SKM-1 treated with dmso at 0.1 percent for 144 hours (cell line): ENCODE results near the gene SGCB.
A peak's percentile ranks its signal among the peaks of the same experiment; 100 is the strongest.

ENCODE experiments used
- DNase-seq: peaks from one replicate; lab custom pipeline; 2025; ENCODE audit not compliant: unreplicated experiment; lab: John Stamatoyannopoulos, UW

Gene SGCB

GRCh38 chr4:52019936-52020657 is 18.0 kb downstream of the SGCB start, which contains the start of gene LRRC66:
LRRC66 (minus strand) TSS chr4:52020363; CDS start chr4:52017613, 2,750 bp downstream.
- DNase-seq: no peak

GRCh38 chr4:52017814-52018213 is 20.3 kb downstream of the SGCB start:
- DNase-seq: no peak

DNA sequence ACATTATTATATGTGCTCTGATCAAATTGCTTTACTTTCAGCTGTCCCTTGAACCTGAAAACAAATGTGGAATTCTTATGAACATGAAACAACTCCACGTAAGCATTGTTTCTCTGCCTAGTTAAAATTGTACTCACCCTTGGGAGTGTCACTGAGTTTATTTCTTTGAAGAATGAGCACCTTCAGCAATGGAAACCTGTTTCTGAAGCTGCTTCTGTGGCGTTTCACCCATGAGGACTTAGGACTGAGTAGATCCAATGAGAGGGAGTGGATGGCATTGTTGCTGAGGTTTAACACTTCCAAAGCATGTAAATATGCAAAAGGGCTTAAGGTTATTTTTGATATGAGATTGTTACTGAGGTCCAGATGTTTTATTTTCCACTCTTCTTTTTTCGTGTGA is 21.1 kb downstream of the SGCB start:
- DNase-seq: no peak

DNA sequence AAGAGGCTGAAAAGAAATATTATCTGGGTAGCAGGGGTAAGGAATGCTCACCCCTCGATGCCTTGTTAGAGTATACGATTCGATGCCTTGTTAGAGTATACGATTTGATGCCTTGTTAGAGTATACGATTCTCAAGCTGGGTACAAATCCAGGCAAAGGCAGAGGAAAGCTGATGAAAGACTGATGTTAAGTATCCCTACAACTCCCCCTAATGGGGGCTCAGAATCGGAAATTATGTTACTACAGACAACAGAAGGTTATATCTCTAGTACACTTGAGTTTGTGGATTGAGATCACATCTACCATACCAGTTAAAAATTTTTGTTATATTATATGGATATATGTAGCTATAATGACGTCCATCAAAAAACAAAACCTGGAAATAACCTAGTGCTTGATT is 22.7 kb downstream of the SGCB start:
- DNase-seq: no peak

GRCh38 chr4:52014903-52015302 is 23.2 kb downstream of the SGCB start:
- DNase-seq: peak; percentile 68

DNA sequence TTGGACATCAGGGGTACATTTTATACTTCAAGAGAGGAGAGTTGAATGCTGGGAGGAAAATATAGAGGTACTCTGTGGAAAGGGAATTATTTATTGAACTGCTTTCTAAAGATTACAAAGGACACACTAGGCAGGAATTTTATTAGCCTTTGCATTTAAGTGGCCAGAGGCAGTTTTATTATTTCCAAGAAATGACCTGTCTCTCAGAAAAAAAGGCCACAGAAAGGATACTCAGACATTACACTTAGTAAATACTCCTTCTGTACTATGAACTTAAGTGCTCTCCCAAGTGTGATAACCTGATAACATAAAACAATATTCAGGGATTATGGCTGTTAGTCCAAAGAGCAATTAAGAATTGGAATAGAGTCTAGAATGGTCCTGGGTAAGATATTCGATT is 25.4 kb downstream of the SGCB start:
- DNase-seq: no peak

GRCh38 chr4:52010986-52011385 is 27.1 kb downstream of the SGCB start:
- no peak for DNase-seq

- no peak for DNase-seq
Measured at GRCh38 chr4:52006887-52007286, 31.2 kb downstream of the SGCB start.

DNA sequence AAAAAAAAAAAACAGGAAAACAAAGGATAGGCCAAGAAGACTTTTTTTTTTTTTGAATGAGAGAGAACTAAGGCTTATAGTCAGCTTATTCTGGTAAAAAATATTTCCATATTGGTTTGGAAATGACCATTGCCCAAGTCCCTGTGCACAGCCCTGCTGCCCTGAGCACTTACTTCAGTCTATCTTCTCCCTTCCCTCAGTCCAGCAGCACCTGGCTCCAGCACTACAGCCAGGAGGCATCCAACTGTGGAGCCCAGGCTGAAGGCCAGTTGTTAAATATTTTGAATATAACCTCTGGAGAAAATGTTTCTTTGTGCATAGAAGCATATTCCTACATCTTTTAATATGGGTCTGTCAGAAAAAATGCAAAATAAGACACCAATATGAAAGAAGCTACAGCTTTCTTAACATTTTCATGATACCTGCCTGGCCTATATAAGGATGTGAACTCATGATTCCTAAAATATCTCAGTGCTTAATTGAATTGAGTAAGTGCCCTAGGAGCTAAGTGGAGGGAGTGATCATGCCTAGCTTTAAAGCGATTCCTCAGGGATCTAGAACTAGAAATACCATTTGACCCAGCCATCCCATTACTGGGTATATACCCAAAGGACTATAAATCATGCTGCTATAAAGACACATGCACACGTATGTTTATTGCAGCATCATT is 32.4 kb downstream of the SGCB start:
- DNase-seq: no peak

DNA sequence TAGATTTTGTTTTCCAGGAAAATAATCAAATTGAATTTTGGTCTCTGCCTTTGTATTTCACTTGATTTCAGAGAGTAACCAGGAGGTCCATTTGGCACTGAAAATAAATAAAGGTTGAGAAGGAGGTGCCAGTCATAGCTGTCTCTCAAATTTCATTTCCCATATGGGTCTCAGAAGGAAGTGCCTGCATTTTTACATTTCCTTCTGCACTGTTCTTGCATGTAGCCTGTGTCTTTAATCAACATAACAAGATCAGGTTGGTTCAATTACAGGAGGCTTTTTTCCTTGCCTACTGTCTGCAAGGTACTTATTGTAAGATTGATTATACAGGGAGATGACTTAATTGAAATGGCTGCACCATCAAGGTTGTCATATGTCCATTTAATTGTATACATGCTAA is 33.7 kb downstream of the SGCB start:
- DNase-seq: no peak

GRCh38 chr4:52001616-52002015 is 36.5 kb downstream of the SGCB start:
- DNase-seq: no peak

DNA sequence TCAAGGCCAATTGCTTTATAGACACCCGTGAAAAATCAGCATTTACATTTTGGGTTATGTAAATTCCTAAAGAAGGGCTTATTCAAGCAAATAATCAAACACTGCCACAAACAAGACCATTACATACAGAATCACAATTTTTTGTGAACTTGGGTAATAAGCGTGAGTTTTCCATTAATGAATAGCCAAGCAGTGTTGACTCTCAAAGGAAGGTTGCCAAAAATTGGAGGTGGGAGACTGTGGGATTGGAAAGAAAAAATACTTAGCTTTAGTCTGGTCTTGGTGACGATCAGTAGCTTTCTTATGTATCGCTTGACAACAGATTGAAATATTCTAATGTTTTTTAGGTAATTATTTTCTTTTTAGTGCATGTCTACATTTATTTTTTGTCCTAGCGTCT is 38.8 kb downstream of the SGCB start:
- no peak for DNase-seq

- no peak for DNase-seq
Measured at GRCh38 chr4:51998837-51999236, 39.3 kb downstream of the SGCB start.

DNA sequence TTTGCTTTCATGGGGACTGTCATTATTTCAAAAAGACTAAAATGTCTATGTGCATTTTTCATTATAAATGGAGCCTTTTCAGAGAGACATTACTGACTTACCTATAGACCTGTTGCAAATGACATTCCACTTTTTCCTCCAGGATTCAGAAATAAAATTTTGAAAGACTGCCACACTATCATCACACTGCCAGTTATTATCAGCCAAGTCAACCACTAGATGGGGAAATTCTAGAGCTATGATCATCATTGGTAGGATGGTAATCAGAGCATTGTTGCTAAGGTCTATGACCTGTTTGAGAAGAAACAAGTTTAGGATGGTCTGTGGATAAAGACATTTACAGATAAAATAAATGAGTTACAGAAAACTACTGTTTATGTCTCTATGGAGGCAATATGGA is 40.5 kb downstream of the SGCB start:
- DNase-seq: no peak

DNA sequence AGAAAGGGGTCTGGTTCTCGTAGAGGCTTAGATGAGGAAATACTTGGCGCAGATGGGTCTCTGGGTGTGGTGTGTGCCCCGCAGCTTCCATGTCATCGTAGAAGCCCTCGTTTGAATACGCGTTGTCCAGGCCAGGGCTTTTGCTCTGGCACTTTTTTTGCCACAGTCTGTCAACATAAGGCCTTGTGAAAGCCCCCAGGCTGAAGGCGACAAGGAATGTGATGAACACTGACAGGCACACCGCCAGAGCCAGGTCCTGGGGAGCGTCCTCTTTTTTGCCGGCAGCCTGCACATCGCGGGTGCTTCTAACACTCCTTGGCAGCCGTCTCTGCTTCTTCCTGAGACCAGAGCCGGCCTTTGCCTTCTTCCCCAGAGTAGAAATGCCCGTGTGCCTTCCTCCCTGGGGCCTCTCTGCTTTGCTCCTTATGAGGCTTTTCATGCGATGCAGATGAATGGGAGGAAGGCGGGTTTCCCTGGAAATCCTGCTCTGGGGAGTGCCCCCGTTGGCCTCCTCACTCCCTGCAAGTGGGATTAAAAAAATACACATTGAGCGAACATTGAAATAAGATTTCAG is 42.4 kb downstream of the SGCB start:
- no peak for DNase-seq
